Measurements from ENCODE around the gene LTBP1. TPM values are rescaled to one million over a fixed set of nuclear protein-coding genes. Genes with fewer than 3 reads are reported as not detected.

The LTBP1 gene
- total RNA-seq, 1 experiment from 2014 or later, result 28.5 TPM

GRCh38 chr2:33298233-33298632, 351.5 kb downstream of the LTBP1 start:
- Mint-ChIP-seq H3K4me1 (peaks cover 0 to 2% of the 10 kb centered on the region in 2 experiments; a peak in 1 of 4 replicates), H3K36me3 (ENCODE audit: insufficient read depth in 1 of 3, low read depth in 3 of 3) (0 out of 7 replicates have a peak, but pooled peaks cover 0 to 2% (median 0%) of the 10 kb centered on the region in 3 experiments), H3K4me3 (no peak overlapping the region), H3K27me3 (ENCODE audit: low read depth) (no peaks in the 10 kb centered on the region), H3K9me3 (no peaks in the 10 kb centered on the region), H3K27ac (no peak overlapping the region)
- H4K91ac ChIP-seq (ENCODE audit: insufficient read length, low read depth, low read length), result no peak overlapping the region
- H3K4me2 ChIP-seq (ENCODE audit: insufficient read depth, insufficient read length, low read length), result no peak overlapping the region
- H3K4ac ChIP-seq (ENCODE audit: low read depth, low read length), result no peak overlapping the region
- H2BK12ac ChIP-seq (ENCODE audit: insufficient read length, low read depth, low read length), result no peak overlapping the region
- no peak overlapping the region for H2BK120ac ChIP-seq (ENCODE audit: low read depth, low read length, poor library complexity, severe bottlenecking)
- no peak overlapping the region for H2BK15ac ChIP-seq (ENCODE audit: low read depth, low read length)
- DNase-seq, result no peak
- TF ChIP-seq CTCF (conservative IDR thresholded peaks at IDR 0.05), result no peak
- H3K23me2 ChIP-seq (ENCODE audit: insufficient read length, low read depth, low read length, poor library complexity, severe bottlenecking), result no peaks in the 10 kb centered on the region
- H3K79me1 ChIP-seq (ENCODE audit: insufficient read depth, low read depth, low read length, poor library complexity, severe bottlenecking), result no peaks in the 10 kb centered on the region
- H3K56ac ChIP-seq (ENCODE audit: insufficient read length, low read depth, low read length), result no peak overlapping the region
- H3K23ac ChIP-seq (ENCODE audit: insufficient read length, low read depth, low read length), result no peak overlapping the region
- H3K4me1 ChIP-seq (ENCODE audit: insufficient read depth, low read length), result no peaks in the 10 kb centered on the region
- no peaks in the 10 kb centered on the region for H3K79me2 ChIP-seq (ENCODE audit: insufficient read depth, low read length)
- H3K18ac ChIP-seq (ENCODE audit: insufficient read length, low read depth, low read length), result no peak overlapping the region
- H4K5ac ChIP-seq (ENCODE audit: insufficient read length, low read depth, low read length), result no peak overlapping the region
- no peak overlapping the region for H2BK5ac ChIP-seq (ENCODE audit: insufficient read length, low read length)
- WGBS (ENCODE audit: extremely low coverage, insufficient read length, low lambda C conversion rate), result no CpG with 5 or more reads among the region's 3 CpGs
- no peak overlapping the region for H3K27ac ChIP-seq (ENCODE audit: insufficient read length, low read depth, low read length)
- no peak overlapping the region for H4K8ac ChIP-seq (replicated peaks; ENCODE audit: insufficient read length, low read depth, low read length)
- no peak overlapping the region for H2BK20ac ChIP-seq (ENCODE audit: low read depth, low read length, poor library complexity, severe bottlenecking)
- no peak overlapping the region for H3T11ph ChIP-seq (ENCODE audit: low read length)
- H3K14ac ChIP-seq (ENCODE audit: insufficient read depth, low read length), result no peak overlapping the region
- H2AFZ ChIP-seq (ENCODE audit: low read length), result no peak overlapping the region
- no peak overlapping the region for H2AK5ac ChIP-seq (ENCODE audit: insufficient read length, low read length)
- H4K20me1 ChIP-seq (ENCODE audit: control insufficient read depth, insufficient read depth, insufficient read length), result no peaks in the 10 kb centered on the region
- no peaks in the 10 kb centered on the region for H3K9me3 ChIP-seq (ENCODE audit: control insufficient read depth, low read depth, low read length)
- H3K9ac ChIP-seq (ENCODE audit: extremely low read depth, insufficient read length, low read length), result no peak overlapping the region
- no peaks in the 10 kb centered on the region for H3K27me3 ChIP-seq (ENCODE audit: insufficient read depth, low read length)
